Measurements from ENCODE around the gene ARAP1.

- TF ChIP-seq POLR2A (IDR thresholded peaks at IDR 0.05; ENCODE audit: low read depth, low read length) (no peak), POLR2AphosphoS5 (IDR thresholded peaks at IDR 0.05; ENCODE audit: low read depth, low read length) (no peak), TAF1 (IDR thresholded peaks at IDR 0.05; ENCODE audit: borderline replicate concordance, low read depth, low read length) (no peak)
Measured at GRCh38 chr11:72695354-72695753, 56.9 kb downstream of the ARAP1 start.

All from GM12892 (cell line).